ENCODE measurements around the gene B4GALT1.

- TF ChIP-seq EZH2 (IDR thresholded peaks at IDR 0.05), result no peak
- TF ChIP-seq, protein P1, sequence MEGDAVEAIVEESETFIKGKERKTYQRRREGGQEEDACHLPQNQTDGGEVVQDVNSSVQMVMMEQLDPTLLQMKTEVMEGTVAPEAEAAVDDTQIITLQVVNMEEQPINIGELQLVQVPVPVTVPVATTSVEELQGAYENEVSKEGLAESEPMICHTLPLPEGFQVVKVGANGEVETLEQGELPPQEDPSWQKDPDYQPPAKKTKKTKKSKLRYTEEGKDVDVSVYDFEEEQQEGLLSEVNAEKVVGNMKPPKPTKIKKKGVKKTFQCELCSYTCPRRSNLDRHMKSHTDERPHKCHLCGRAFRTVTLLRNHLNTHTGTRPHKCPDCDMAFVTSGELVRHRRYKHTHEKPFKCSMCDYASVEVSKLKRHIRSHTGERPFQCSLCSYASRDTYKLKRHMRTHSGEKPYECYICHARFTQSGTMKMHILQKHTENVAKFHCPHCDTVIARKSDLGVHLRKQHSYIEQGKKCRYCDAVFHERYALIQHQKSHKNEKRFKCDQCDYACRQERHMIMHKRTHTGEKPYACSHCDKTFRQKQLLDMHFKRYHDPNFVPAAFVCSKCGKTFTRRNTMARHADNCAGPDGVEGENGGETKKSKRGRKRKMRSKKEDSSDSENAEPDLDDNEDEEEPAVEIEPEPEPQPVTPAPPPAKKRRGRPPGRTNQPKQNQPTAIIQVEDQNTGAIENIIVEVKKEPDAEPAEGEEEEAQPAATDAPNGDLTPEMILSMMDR (IDR thresholded peaks at IDR 0.05), result no peak
These were observed 15.4 kb upstream of the B4GALT1 start for GRCh38 chr9:33182519-33182918.

Data from neural progenitor cell (in vitro differentiated cells).